Naive B cell (primary cell): Measurements from ENCODE around the gene PRKCE. TPM values are rescaled to one million over a fixed set of nuclear protein-coding genes. Genes with fewer than 3 reads are reported as not detected.

Experiments
- ATAC-seq, 2 donors: fragments of 150-1000 bp; cut with Tn5 transposase; 2 replicates each; pipeline ENCODE4 v1.10.0; 2021; ENCODE audit warnings: low read depth in 2 of 2, mild to moderate bottlenecking in 2 of 2, moderate library complexity in 2 of 2
- DNase-seq: peaks from one replicate; pipeline ENCODE4 v3.0.0; 2022
- H3K27ac Mint-ChIP-seq, 6 donors: one replicate each; pipeline ENCODE4 v1.8.0; 2020 to 2022; ENCODE audit warnings: mild to moderate bottlenecking in 6 of 6, mixed read lengths in 6 of 6, moderate library complexity in 5 of 6, inconsistent platforms in 2 of 6
- H3K27me3 Mint-ChIP-seq, 3 donors: one replicate each; pipeline ENCODE4 v1.8.0; 2021 to 2022; ENCODE audit warnings: mixed read lengths in 3 of 3, mild to moderate bottlenecking in 1 of 3
- H3K36me3 Mint-ChIP-seq, 2 donors: one replicate each; pipeline ENCODE4 v1.8.0; 2020 to 2022; ENCODE audit warnings: mixed read lengths in 2 of 2, inconsistent platforms in 1 of 2, mild to moderate bottlenecking in 1 of 2
- H3K4me1 Mint-ChIP-seq, 3 donors: one replicate each; pipeline ENCODE4 v1.8.0; 2020 to 2022; ENCODE audit warnings: mixed read lengths in 3 of 3, inconsistent platforms in 1 of 3, mild to moderate bottlenecking in 1 of 3, moderate library complexity in 1 of 3
- H3K4me3 Mint-ChIP-seq, 8 donors: one replicate each; pipeline ENCODE4 v1.8.0; 2020 to 2022; ENCODE audit warnings: mild to moderate bottlenecking in 8 of 8, mixed read lengths in 8 of 8, moderate library complexity in 8 of 8, inconsistent platforms in 2 of 8
- H3K9me3 Mint-ChIP-seq, 7 donors: one replicate each; pipeline ENCODE4 v1.8.0; 2020 to 2022; ENCODE audit warnings: mixed read lengths in 7 of 7, mild to moderate bottlenecking in 5 of 7, inconsistent platforms in 2 of 7, moderate library complexity in 1 of 7
- polyA plus RNA-seq, 6 donors: library from polyadenylated mRNA; unstranded; fragments of 300-500 nt; fragmentation: Illumina TruSeq; gene quantifications; one replicate each; pipeline ENCODE4 v1.2.3, GENCODE V29; 2021; ENCODE audit warnings: low read depth in 6 of 6

The PRKCE gene
- polyA plus RNA-seq, 6 donors from 2014 or later: 14.8 to 33.3 (median 23.2) TPM

DNA sequence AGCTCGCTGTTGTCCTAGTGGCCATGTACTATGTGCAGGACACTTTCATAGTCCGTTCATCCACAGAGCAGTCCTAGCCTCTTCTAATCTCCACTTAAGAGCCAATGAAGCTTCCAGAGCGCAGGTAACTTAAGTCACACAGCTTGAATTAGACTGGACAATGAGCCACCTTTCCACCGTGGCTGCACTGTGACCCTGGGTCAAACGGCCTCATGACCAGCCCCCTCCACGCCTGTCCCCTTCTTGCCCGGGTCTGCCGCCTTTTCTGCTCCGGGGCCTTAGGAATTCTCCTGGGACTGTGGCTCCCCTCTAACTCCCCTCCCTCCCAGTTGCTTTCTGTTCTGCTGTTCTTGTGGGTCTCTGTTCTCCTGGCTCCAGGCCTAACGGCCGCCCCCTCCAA is 8.4 kb upstream of the PRKCE start:
- Mint-ChIP-seq H3K4me3 (peak overlapping the region; percentile 60 to 91 (median 80)), H3K4me1 (peaks cover 15 to 21% (median 17%) of the 10 kb centered on the region in 3 donors), H3K9me3 (no peaks in the 10 kb centered on the region), H3K27me3 (peaks cover 11 to 23% (median 19%) of the 10 kb centered on the region in 3 donors), H3K27ac (peak overlapping the region in 1 of 6 donors; percentile 87), H3K36me3 (no peaks in the 10 kb centered on the region)
- no peak for DNase-seq
- ATAC-seq: peak; percentile 9 to 12

DNA sequence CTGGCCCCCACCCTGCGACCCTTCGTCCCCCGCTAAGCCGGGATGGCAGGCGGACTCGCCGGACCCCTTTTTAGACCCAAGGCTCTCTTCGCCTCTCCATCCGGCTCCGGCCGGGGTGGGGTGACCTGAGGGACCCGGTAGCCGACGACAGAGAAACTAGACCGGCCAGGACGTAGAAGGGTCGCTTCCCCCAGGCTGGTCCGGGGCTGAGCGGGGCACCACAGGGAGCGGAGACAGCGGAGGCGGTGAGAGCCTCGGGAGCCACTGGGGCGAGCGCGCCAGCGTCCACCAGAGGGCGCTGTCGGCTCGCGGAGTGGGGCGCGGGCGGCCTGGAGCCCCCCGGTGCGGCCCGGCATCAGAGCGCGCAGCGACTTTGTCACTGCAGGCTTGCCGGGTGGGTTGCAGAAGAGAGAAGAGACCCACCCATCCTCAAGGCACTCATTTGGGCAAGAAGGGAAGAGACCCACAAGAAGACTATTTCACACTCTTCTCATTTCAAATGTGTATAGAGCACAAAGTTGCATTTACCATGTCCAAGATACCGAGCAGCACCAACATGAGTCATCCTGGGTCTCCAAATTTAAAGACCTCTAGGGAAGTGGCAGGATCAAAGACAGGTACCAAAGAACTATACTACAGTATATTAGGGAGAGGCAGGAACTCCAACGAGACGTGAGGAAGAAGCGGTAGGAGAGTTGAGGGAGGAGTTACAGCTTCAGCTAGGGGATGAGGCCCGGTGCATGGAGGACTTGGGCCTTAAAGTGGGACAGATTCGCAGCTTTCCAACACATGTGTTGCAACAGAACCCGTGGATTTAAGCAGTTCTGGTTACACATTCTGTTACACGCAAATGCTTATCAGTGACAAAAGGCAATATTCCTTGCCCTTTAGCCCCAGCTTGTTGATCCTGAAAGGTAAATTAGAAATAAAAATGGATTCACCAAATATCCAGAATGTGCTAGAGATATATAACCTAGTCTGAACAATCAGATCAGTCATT is 7.6 kb upstream of the PRKCE start:
- no peaks in the 10 kb centered on the region for H3K36me3 Mint-ChIP-seq
- peak overlapping the region; percentile 60 to 91 (median 80) for H3K4me3 Mint-ChIP-seq
- peak overlapping the region in 2 of 6 donors; percentile 53 to 87 for H3K27ac Mint-ChIP-seq
- H3K9me3 Mint-ChIP-seq: no peaks in the 10 kb centered on the region
- ATAC-seq: peak; percentile 99
- peaks cover 18 to 25% (median 21%) of the 10 kb centered on the region in 3 donors for H3K4me1 Mint-ChIP-seq
- peak; percentile 75 for DNase-seq
- H3K27me3 Mint-ChIP-seq: peaks cover 11 to 20% (median 17%) of the 10 kb centered on the region in 3 donors

DNA sequence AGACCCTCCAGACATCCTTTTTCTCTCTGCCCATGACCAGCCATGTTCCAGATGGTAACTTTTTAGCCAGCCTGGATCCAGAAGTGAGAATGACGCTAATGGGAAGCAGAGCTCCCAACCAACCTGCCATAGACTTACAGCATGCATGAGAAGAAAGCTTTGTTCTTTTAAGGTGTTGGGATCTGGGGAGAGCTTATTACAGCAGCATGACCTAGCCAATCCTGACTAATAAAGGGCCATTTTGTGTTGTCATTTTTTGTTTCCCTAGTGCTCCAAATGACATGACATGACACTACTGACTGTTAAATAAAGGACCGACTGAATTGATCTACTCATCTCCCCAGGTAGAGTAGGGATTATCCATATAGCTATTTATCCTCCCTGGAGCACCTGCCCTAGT is 5.2 kb upstream of the PRKCE start:
- DNase-seq (no peak), ATAC-seq (no peak)
- peak overlapping the region in 1 of 8 donors; percentile 92 for H3K4me3 Mint-ChIP-seq
- H3K27ac Mint-ChIP-seq: no peak overlapping the region
- H3K9me3 Mint-ChIP-seq: peaks cover 0 to 4% (median 0%) of the 10 kb centered on the region in 7 donors
- peaks cover 27 to 33% (median 32%) of the 10 kb centered on the region in 3 donors for H3K4me1 Mint-ChIP-seq
- H3K36me3 Mint-ChIP-seq: peaks cover 0 to 8% of the 10 kb centered on the region in 2 donors
- peaks cover 4 to 12% (median 11%) of the 10 kb centered on the region in 3 donors for H3K27me3 Mint-ChIP-seq

DNA sequence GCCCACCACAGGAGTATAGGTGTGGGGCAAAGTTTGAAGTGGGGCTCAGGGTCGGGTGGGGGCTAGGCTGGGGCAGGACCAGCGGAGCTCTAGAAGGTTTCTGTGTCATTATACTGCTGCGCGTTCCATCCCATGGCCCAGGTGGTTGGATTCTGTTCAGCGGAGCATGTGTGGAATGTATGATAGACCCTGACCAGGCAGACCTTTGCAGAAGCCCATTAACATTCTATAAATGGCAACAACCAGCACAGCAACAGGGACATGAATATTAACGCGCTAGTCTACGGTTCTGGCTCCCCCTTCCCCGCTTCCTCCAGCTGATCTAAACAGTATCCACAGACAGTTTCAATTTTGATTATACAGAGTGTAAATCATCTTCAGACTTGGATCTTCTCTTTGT is 4.1 kb upstream of the PRKCE start:
- H3K4me1 Mint-ChIP-seq: peaks cover 29 to 35% (median 30%) of the 10 kb centered on the region in 3 donors
- H3K36me3 Mint-ChIP-seq: peaks cover 0 to 8% of the 10 kb centered on the region in 2 donors
- ATAC-seq: no peak
- no peak for DNase-seq
- H3K4me3 Mint-ChIP-seq: peak overlapping the region in 2 of 8 donors; percentile 37 to 92
- peaks cover 0 to 2% (median 1%) of the 10 kb centered on the region in 3 donors for H3K27me3 Mint-ChIP-seq
- peaks cover 0 to 4% (median 0%) of the 10 kb centered on the region in 7 donors for H3K9me3 Mint-ChIP-seq
- H3K27ac Mint-ChIP-seq: peak overlapping the region in 3 of 6 donors; percentile 22 to 38 (median 36)

DNA sequence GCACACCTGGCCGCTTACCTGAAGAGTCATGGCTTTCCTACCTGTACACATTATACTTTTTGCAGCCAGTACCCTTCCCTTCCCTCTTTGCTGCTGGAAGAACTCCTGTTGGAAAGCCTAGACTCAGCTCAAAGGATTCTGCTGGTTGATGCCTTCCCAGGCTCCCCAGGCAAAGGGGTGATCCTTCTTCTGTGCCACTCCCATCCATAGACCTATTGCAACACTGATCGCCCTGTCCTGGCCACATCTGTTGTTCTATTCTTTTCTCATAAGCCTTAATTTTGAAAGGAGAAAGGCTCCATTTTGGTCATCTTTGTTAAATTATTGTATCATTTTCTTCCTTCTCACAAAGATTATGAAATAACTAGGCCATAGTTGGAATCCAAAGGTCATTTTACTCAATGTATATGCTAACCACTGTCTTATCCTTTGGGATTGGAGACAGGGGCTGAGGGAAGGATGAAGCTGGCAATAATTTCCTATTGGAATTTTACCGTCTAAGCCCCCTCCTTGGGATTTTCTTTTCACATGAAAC is 3.4 kb upstream of the PRKCE start:
- Mint-ChIP-seq H3K4me3 (peak overlapping the region in 4 of 8 donors; percentile 5 to 92 (median 30)), H3K27ac (peak overlapping the region in 1 of 6 donors; percentile 40), H3K4me1 (peaks cover 36 to 42% (median 36%) of the 10 kb centered on the region in 3 donors), H3K9me3 (peaks cover 0 to 4% (median 0%) of the 10 kb centered on the region in 7 donors), H3K36me3 (peaks cover 0 to 8% of the 10 kb centered on the region in 2 donors), H3K27me3 (no peaks in the 10 kb centered on the region)
- ATAC-seq (no peak), DNase-seq (no peak)

DNA sequence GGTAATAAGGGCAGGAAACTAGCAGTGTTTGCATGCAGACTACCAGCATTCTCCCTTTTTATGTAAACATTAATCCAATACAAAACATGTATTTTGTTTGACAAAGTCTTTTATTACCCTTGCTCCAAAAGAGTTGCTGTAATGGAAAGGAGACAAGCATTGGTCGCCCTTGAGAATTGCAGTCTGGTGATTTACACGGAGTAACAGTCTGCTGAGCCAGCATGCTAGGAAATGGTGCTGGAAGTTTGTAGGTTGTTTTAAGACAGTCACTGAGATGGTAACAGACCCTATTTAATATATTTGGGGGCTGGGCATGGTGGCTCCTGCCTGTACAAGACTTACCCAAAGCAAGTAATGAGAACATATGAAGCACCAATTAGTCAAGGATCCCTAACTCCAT is 2.8 kb upstream of the PRKCE start:
- H3K9me3 Mint-ChIP-seq: peaks cover 0 to 4% (median 0%) of the 10 kb centered on the region in 7 donors
- H3K36me3 Mint-ChIP-seq: peaks cover 0 to 8% of the 10 kb centered on the region in 2 donors
- H3K4me3 Mint-ChIP-seq: peak overlapping the region in 2 of 8 donors; percentile 5 to 92
- DNase-seq (no peak), ATAC-seq (no peak)
- no peaks in the 10 kb centered on the region for H3K27me3 Mint-ChIP-seq
- peaks cover 36 to 42% (median 39%) of the 10 kb centered on the region in 3 donors for H3K4me1 Mint-ChIP-seq
- H3K27ac Mint-ChIP-seq: peak overlapping the region in 2 of 6 donors; percentile 44 to 95

DNA sequence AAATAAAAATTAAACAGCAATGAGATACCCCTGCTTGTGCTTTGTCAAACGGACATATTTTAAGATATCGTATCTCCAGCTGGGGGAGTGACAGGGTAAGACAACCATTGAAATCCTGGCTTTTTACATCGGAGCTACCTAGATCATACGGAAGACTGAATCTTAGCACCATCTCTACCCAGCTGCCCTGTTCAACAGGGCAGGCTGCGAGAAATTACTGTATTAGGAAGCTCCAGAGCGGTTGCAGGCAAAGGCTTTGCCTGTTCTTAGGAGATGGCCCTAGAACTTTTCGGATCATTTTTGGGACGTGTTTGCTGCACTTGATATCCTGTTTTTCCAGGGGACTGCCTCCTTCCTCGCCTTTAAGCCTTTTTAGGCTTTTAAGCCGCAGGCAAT is 2.0 kb upstream of the PRKCE start:
- DNase-seq (no peak), ATAC-seq (no peak)
- Mint-ChIP-seq H3K36me3 (peaks cover 0 to 8% of the 10 kb centered on the region in 2 donors), H3K27me3 (no peaks in the 10 kb centered on the region), H3K9me3 (peaks cover 0 to 4% (median 0%) of the 10 kb centered on the region in 7 donors), H3K4me1 (peaks cover 40 to 44% (median 44%) of the 10 kb centered on the region in 3 donors), H3K27ac (peak overlapping the region; percentile 61 to 95 (median 80)), H3K4me3 (peak overlapping the region; percentile 80 to 97 (median 93))

DNA sequence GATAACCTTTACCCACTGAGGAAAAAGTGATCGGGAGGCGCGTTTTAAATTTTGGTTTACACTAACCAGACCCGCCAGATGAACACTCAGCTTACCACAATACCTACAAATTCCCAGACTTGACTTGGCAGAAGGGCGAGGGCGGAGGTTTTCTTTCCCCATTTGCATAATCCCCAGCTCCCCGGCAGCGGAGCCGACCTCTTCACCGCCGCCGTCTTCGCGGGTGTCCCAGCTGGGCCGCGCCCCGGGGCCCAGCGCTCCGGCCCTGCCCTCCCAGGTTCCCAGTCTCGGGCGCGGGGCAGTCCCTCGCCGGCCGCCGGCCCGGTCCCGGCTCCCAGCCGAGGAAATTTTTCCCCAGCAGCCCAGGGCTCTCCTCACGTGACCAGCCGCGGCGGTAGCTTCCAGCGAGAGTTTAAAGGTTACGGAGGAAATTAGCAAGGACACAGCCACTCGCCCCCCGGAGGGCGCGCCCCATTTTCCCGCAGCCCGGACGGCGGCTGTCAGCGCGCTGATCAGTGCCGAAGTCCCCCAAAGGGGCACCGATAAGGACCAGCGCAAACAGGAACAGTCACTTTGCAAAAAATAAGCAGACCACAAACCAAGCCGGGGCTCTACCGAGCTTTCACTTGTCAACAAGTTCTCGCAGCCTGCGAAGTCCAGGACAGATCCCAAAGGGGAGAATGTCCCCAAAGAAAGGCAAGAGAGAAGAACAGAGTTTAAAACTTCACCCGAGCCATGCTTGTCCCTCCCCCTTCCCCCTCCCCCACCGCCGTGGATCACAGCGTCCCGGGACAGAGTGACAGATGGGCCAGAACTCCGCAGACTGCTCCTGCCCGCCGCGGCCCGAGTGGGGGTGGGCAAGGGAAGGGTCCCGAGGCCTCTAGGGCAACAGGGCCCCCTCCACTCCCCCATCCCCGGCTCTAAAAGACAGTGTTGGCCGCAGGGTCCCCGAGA is 1.3 kb upstream of the PRKCE start:
- DNase-seq: peak; percentile 42
- peaks cover 41 to 50% (median 50%) of the 10 kb centered on the region in 3 donors for H3K4me1 Mint-ChIP-seq
- H3K27ac Mint-ChIP-seq: peak overlapping the region; percentile 69 to 96 (median 95)
- peak overlapping the region; percentile 80 to 97 (median 93) for H3K4me3 Mint-ChIP-seq
- peak; percentile 13 to 22 for ATAC-seq
- peaks cover 0 to 4% (median 0%) of the 10 kb centered on the region in 7 donors for H3K9me3 Mint-ChIP-seq
- peaks cover 0 to 8% of the 10 kb centered on the region in 2 donors for H3K36me3 Mint-ChIP-seq
- no peaks in the 10 kb centered on the region for H3K27me3 Mint-ChIP-seq

DNA sequence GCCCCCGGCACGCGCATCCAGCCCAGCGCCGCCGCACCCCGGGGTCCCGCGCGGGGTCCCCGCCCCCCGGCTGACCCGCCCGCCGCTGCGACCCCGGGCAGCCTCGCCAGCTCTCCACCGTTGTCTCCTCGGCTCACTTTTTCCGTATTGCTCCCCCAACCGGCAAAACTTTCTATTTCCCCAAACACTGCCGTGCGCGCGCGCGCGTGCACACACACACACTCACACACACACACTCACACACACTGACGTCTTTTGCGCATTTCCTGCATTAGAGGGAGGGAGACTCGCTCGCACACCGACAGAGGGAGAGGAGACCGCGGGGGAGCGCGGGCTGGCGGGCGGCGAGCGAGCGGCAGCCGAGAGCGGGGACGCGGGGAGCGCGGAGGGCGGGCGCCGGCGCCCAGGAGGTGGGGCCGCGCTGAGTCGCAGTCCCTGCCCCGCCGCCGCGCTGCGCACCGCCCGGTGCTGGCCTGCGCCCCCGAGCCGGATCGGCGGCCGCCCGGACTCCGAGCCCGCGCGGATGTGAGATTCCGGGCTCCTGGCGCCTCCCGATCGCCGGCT is 542 bp upstream of the PRKCE start:
- Mint-ChIP-seq H3K27ac (peak overlapping the region; percentile 95 to 99 (median 98)), H3K9me3 (peaks cover 0 to 4% (median 0%) of the 10 kb centered on the region in 7 donors), H3K4me1 (peaks cover 41 to 58% (median 57%) of the 10 kb centered on the region in 3 donors), H3K27me3 (no peaks in the 10 kb centered on the region), H3K4me3 (peak overlapping the region; percentile 80 to 99 (median 93)), H3K36me3 (peaks cover 0 to 8% of the 10 kb centered on the region in 2 donors)
- DNase-seq (peak; percentile 98), ATAC-seq (peak; percentile 84)

DNA sequence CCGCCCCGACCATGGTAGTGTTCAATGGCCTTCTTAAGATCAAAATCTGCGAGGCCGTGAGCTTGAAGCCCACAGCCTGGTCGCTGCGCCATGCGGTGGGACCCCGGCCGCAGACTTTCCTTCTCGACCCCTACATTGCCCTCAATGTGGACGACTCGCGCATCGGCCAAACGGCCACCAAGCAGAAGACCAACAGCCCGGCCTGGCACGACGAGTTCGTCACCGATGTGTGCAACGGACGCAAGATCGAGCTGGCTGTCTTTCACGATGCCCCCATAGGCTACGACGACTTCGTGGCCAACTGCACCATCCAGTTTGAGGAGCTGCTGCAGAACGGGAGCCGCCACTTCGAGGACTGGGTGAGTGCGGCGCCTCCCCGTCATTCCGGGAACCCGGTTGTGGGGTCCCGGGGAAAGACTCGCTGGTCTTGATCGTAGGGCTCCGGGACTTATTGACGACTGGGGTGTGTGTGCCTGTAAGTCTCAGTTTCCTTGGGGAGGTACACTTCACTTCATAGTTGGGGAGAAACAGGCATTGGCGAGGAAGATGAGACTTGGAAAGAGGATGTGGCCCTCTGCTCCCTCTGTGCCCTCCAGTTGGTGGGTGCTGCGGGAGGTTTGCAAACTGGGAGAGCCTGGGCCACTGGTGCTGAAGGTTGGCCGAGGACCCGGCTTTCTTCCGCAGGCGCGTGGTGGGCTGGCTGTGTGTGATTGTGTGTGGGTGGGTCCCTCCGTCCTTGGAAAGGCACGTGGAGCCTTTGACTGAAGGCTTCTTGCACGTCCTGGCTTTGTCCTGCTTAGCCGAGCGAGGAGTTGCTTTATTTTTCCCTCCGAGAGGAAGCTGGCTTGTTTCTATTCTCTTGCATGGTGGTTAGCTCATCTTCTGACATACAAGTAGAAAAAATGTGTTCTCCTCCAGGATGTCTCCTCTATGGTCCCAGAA is 886 bp downstream of the PRKCE start:
- DNase-seq: peak; percentile 35
- Mint-ChIP-seq H3K27ac (peak overlapping the region; percentile 82 to 94 (median 88)), H3K9me3 (peaks cover 0 to 4% (median 0%) of the 10 kb centered on the region in 7 donors), H3K4me1 (peaks cover 54 to 70% (median 63%) of the 10 kb centered on the region in 3 donors), H3K27me3 (no peaks in the 10 kb centered on the region), H3K4me3 (peak overlapping the region; percentile 80 to 99 (median 99)), H3K36me3 (peaks cover 0 to 8% of the 10 kb centered on the region in 2 donors)
- ATAC-seq: no peak

DNA sequence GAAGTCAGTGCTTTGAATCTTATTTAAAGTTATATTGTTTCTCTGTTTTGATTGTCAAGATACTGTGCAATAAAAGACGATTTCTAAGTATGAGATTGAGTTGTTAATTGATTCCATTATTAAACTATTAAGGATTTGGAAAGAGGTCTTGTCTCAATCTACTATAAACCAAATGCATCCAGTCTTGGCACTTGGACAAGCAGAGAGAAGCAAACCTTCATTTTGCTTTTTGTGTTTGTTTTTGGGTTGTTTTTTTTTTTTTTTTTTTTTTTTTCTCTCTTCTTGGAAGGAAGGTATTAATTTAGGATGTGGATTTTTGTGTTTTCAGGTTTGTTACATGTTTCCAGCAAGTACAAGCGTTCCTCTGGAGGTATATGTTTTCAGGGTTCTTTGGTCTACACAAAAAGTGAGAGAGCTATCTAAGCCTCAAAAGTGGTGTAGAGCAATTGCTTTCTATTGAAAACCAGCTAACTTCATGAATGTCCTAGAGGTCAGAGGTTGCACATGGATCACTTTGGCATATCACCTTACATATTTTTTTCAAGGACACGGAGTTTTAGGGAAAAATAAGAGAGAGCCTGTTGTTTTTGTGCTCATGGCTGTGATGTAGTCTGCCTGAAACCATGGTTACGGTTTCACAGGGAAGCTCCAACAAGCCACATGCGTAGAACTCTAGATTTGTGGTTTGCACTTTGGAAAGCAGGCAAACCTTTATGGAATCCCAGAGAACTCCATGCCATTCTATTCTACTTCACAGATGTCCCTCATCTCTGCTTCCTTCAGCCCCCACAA is 1.8 kb downstream of the PRKCE start:
- Mint-ChIP-seq H3K27me3 (no peaks in the 10 kb centered on the region), H3K9me3 (peaks cover 0 to 4% (median 0%) of the 10 kb centered on the region in 7 donors), H3K36me3 (peaks cover 0 to 8% of the 10 kb centered on the region in 2 donors), H3K27ac (peak overlapping the region in 4 of 6 donors; percentile 66 to 89 (median 84)), H3K4me1 (peaks cover 50 to 72% (median 63%) of the 10 kb centered on the region in 3 donors), H3K4me3 (peak overlapping the region; percentile 80 to 99 (median 99))
- ATAC-seq: no peak
- no peak for DNase-seq
